Spinal cord (tissue), 10 donors: Measurements from ENCODE around the gene PLIN1. TPM values are rescaled to one million over a fixed set of nuclear protein-coding genes. Genes with fewer than 3 reads are reported as not detected.
A peak's percentile ranks its signal among the peaks of the same experiment; 100 is the strongest.

ENCODE experiments used
- DNase-seq, 6 donors: peaks; one replicate each; pipeline versions ENCODE4 v3.0.0 to v3.0.0-alpha.2; 2013 to 2015; ENCODE audit warnings: low spot score in 6 of 6, low read depth in 4 of 6
- H3K27ac ChIP-seq: one replicate; pipeline ENCODE4 v1.5.1; 2013; ENCODE audit warnings: low read depth, low read length, control low read depth
- H3K27me3 ChIP-seq: one replicate; pipeline ENCODE4 v1.6.1; 2013; ENCODE audit warnings: low read length; ENCODE audit not compliant: control insufficient read depth, insufficient read depth
- H3K36me3 ChIP-seq: one replicate; pipeline ENCODE4 v1.6.1; 2013; ENCODE audit warnings: low read length; ENCODE audit not compliant: control insufficient read depth, insufficient read depth
- H3K4me1 ChIP-seq: one replicate; pipeline ENCODE4 v1.6.1; 2013; ENCODE audit warnings: low read length; ENCODE audit not compliant: control insufficient read depth, insufficient read depth
- H3K4me3 ChIP-seq: one replicate; pipeline ENCODE4 v1.5.1; 2013; ENCODE audit warnings: low read depth, low read length, control low read depth
- H3K9me3 ChIP-seq: one replicate; pipeline ENCODE4 v1.6.1; 2013; ENCODE audit warnings: low read length; ENCODE audit not compliant: control insufficient read depth, insufficient read depth
- WGBS: methylation state at CpG from one replicate; pipeline ENCODE4 v1.1.5; 2013; ENCODE audit warnings: missing lambda C conversion rate; ENCODE audit not compliant: insufficient coverage; 5-methylcytosine and 5-hydroxymethylcytosine counted together
- polyA plus RNA-seq, 2 donors: library from polyadenylated mRNA; unstranded; fragments of 120-200 nt; gene quantifications; one replicate each; pipeline ENCODE4 v1.2.1, GENCODE V29; 2013; ENCODE audit not compliant: insufficient read length in 2 of 2
- small RNA-seq: library from RNA; depleted of rRNA; stranded (forward); fragments of <200 nt; gene quantifications from one replicate; pipeline ENCODE3, GENCODE V24; 2014; ENCODE audit warnings: low replicate concordance
- total RNA-seq, 2 donors: library from RNA; depleted of rRNA in 1 of 2; stranded (reverse); fragments of 120-200 nt in 1 of 2; fragments of >200 nt in 1 of 2; gene quantifications; one replicate each; pipeline versions ENCODE4 v1.2.3 to v1.2.4, GENCODE V29; 2013 to 2014
- donor health status: healthy.

The PLIN1 gene
- total and polyA plus RNA-seq, 4 donors = 0.27 to 1.1 (median 0.72) TPM

GRCh38 chr15:89616228-89616627 lies 62.9 kb downstream of the PLIN1 start:
- DNase-seq = peak in 1 of 6 donors; percentile 2
- H3K27ac ChIP-seq = no peak overlapping the region
- no peaks in the 10 kb centered on the region for H3K4me1 ChIP-seq
- H3K36me3 ChIP-seq = peaks cover 3% of the 10 kb centered on the region
- WGBS = 100% methylated on average over 3 of the region's 4 CpGs
- H3K27me3 ChIP-seq = no peaks in the 10 kb centered on the region
- no peak overlapping the region for H3K4me3 ChIP-seq
- peaks cover 6% of the 10 kb centered on the region for H3K9me3 ChIP-seq

DNA sequence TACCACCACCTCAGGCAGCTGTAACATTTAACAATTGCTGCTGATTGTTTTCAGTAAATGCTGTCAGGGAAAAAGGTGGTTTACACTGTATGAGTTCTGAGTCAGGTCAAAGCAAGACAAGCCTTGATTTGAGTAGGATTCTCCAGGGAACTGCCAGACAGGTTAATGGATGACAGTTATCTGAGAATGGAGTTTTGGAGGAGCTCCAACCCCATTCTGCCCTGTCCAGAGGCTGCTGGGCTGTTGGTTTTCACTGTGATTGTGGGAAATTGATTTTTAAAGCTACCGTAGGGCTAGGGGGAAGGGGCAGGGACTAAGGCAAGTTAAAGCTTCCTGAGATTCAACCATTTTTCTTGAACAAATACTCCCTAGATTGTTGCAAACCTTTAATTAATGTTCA lies 64.0 kb downstream of the PLIN1 start:
- peaks cover 3% of the 10 kb centered on the region for H3K36me3 ChIP-seq
- peaks cover 8% of the 10 kb centered on the region for H3K9me3 ChIP-seq
- H3K4me3 ChIP-seq = no peak overlapping the region
- H3K4me1 ChIP-seq = no peaks in the 10 kb centered on the region
- no peaks in the 10 kb centered on the region for H3K27me3 ChIP-seq
- no CpG with 5 or more reads among the region's 1 CpG for WGBS
- H3K27ac ChIP-seq = no peak overlapping the region
- no peak for DNase-seq

Small RNAs within 50 kb of the gene (small RNA-seq; reads per million reads assigned to genes)
- not detected for gene RNU6-132P

Other genes with a start within 250 kb of the PLIN1 start
- gene RHCG, start 182.8 kb downstream of the PLIN1 start, total RNA-seq = under 1 TPM; 0.44 to 0.79 TPM
- gene RHCG, start 182.8 kb downstream of the PLIN1 start, polyA plus RNA-seq = 1 to 10 TPM; 2.5 to 6.8 TPM
- 1 to 10 TPM; 2.0 to 3.3 TPM for gene TICRR, start 103.9 kb downstream of the PLIN1 start, total RNA-seq
- gene TICRR, start 103.9 kb downstream of the PLIN1 start, polyA plus RNA-seq = 1 to 10 TPM; 6.6 to 6.8 TPM
- 10 to 100 TPM in 1 of 2 donors, 1 to 10 TPM in 1; 5.4 to 11.2 TPM for gene KIF7, start 23.9 kb downstream of the PLIN1 start, total RNA-seq
- 10 to 100 TPM; 11.5 to 14.7 TPM for gene KIF7, start 23.9 kb downstream of the PLIN1 start, polyA plus RNA-seq
- 10 to 100 TPM; 15.3 to 22.9 TPM for gene PEX11A, start 11.4 kb upstream of the PLIN1 start, total RNA-seq
- gene PEX11A, start 11.4 kb upstream of the PLIN1 start, polyA plus RNA-seq = 10 to 100 TPM; 12.7 to 14.7 TPM
- gene WDR93, start 11.4 kb upstream of the PLIN1 start, total RNA-seq = 1 to 10 TPM in 1 of 2 donors, under 1 TPM in 1; 0.69 to 3.9 TPM
- gene WDR93, start 11.4 kb upstream of the PLIN1 start, polyA plus RNA-seq = 1 to 10 TPM; 1.2 to 1.9 TPM
- gene MESP1, start 71.9 kb upstream of the PLIN1 start, total RNA-seq = 1 to 10 TPM; 1.5 to 5.1 TPM
- gene MESP1, start 71.9 kb upstream of the PLIN1 start, polyA plus RNA-seq = 10 to 100 TPM; 16.5 to 18.2 TPM
- under 1 TPM in 1 of 2 donors, not detected in 1; 0.83 TPM for gene MESP2, start 97.0 kb upstream of the PLIN1 start, total RNA-seq
- gene MESP2, start 97.0 kb upstream of the PLIN1 start, polyA plus RNA-seq = under 1 TPM; 0.25 to 0.71 TPM
- gene ANPEP, start 135.5 kb upstream of the PLIN1 start, total RNA-seq = 10 to 100 TPM in 1 of 2 donors, 1 to 10 TPM in 1; 6.2 to 24.2 TPM
- gene ANPEP, start 135.5 kb upstream of the PLIN1 start, polyA plus RNA-seq = 10 to 100 TPM in 1 of 2 donors, 1 to 10 TPM in 1; 5.1 to 15.4 TPM
- 10 to 100 TPM; 47.1 to 66.0 TPM for gene AP3S2, start 214.6 kb upstream of the PLIN1 start, total RNA-seq
- 10 to 100 TPM; 43.6 to 50.5 TPM for gene AP3S2, start 214.6 kb upstream of the PLIN1 start, polyA plus RNA-seq
- gene ARPIN, start 233.6 kb upstream of the PLIN1 start, total RNA-seq = 10 to 100 TPM; 16.1 to 16.6 TPM
- gene ARPIN, start 233.6 kb upstream of the PLIN1 start, polyA plus RNA-seq = 10 to 100 TPM; 25.2 to 26.6 TPM